Measurements from ENCODE around the gene SCCPDH.
"Not testable (repeated sequence)": the region's sequence is repeated elsewhere in the genome, so short reads cannot be mapped to it uniquely, and the experiment has no call there.

SCCPDH gene

DNA sequence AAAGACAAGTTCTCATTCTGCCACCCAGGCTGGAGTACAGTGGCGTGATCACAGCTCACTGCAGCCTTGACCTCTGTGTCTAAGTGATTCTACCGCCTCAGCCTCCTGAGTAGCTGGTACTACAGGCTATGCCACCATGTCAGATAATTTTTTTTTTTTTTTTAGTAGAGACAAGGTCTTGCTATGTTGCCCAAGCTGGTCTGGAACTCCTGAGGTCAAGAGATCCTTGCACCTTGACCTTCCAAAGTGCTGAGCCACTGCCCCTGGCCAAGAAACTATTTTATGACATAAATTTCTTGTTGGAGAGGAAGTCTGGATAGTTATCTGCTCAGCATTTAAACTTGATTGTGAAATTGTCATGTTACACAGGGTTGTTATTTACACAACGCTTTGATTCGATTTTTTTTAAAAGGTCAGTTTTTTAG is 2.1 kb downstream of the SCCPDH start:
- H3K4me3 ChIP-seq (ENCODE audit: low read length), result no peak overlapping the region
- TF ChIP-seq, protein P1, sequence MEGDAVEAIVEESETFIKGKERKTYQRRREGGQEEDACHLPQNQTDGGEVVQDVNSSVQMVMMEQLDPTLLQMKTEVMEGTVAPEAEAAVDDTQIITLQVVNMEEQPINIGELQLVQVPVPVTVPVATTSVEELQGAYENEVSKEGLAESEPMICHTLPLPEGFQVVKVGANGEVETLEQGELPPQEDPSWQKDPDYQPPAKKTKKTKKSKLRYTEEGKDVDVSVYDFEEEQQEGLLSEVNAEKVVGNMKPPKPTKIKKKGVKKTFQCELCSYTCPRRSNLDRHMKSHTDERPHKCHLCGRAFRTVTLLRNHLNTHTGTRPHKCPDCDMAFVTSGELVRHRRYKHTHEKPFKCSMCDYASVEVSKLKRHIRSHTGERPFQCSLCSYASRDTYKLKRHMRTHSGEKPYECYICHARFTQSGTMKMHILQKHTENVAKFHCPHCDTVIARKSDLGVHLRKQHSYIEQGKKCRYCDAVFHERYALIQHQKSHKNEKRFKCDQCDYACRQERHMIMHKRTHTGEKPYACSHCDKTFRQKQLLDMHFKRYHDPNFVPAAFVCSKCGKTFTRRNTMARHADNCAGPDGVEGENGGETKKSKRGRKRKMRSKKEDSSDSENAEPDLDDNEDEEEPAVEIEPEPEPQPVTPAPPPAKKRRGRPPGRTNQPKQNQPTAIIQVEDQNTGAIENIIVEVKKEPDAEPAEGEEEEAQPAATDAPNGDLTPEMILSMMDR (conservative IDR thresholded peaks at IDR 0.05; ENCODE audit: low read depth, low read length), result no peak
- DNase-seq (ENCODE audit: low read depth), result no peak

DNA sequence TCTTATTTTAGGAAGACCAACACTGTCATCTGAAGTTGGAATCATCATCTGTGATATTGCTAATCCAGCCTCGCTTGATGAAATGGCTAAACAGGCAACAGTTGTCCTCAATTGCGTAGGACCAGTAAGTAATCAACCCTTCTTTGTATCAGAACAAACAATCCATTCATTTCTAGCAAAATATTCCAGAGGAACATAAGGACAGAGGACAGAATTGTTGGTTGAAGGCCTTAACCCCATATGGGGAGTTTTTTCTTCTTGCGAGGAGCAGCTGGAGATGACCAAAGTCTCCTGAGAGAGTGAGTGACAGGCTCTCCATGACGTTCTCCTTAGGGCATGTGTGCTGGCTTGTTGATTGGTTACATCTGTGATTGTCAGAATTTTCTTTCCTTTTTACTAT is 2.7 kb downstream of the SCCPDH start:
- TF ChIP-seq, protein P1 (conservative IDR thresholded peaks at IDR 0.05; ENCODE audit: low read depth, low read length), result no peak
- H3K4me3 ChIP-seq (ENCODE audit: low read length), result no peak overlapping the region
- no peak for DNase-seq (ENCODE audit: low read depth)

DNA sequence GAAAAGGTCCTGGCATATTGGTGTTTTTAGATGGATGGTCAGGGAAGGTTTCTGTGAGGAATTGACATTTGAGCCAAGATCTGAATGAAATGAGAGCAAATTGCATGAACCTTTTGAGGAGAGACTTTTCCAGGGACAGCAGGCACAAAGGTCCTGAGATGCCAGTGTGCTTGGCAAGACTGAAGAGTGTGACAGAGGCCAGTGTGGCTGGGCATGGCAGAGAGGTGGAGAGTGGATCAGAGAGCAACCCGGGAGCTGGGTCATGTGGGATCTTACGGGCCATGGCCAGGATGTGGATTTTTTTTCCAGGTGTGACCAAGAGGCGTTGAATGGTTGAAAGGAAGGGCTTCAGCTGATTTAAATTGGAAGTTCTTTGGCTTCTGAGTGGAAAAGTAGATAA is 3.4 kb downstream of the SCCPDH start:
- TF ChIP-seq, protein P1 (conservative IDR thresholded peaks at IDR 0.05; ENCODE audit: low read depth, low read length), result no peak
- no peak for DNase-seq (ENCODE audit: low read depth)
- no peak overlapping the region for H3K4me3 ChIP-seq (ENCODE audit: low read length)

DNA sequence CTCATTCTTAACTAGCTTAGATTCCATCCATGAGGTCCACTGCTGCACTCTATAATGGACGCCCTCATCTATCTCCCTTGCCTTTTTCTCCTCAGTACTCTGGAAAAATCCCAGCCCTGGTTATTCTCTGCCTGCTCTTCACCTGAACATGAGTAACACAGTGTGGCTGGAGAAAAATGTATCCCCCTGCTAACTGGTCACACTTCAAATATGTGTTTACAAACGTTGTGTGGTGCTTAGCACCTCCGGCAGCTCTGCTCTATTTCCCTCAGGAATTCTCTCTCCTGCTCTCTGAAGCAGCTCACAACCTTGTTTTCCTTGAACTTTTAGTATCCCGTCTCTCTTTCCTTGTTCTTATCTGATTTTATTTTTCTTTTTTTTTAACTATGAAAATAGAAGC is 4.1 kb downstream of the SCCPDH start:
- no peak overlapping the region for H3K4me3 ChIP-seq (ENCODE audit: low read length)
- TF ChIP-seq, protein P1 (conservative IDR thresholded peaks at IDR 0.05; ENCODE audit: low read depth, low read length), result no peak
- DNase-seq (ENCODE audit: low read depth), result no peak

DNA sequence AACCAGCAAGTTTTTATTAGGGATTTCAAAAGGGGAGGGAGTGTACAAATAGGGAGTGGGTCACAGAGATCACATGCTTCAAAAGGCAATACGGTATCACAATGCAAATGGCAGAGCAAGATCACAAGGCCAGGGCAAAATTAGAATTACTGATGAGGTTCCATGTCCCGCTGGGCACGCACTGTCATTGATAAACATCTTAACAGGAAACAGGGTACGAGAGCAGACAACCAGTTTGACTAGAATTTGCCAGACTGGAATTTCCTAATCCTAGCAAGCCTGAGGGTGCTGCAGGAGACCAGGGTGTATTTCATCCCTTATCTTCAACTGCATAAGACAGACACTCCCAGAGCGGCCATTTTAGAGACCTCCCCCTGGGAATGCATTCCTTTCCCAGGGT is 4.8 kb downstream of the SCCPDH start:
- not testable (repeated sequence) for DNase-seq (ENCODE audit: low read depth); H3K4me3 ChIP-seq (ENCODE audit: low read length)

DNA sequence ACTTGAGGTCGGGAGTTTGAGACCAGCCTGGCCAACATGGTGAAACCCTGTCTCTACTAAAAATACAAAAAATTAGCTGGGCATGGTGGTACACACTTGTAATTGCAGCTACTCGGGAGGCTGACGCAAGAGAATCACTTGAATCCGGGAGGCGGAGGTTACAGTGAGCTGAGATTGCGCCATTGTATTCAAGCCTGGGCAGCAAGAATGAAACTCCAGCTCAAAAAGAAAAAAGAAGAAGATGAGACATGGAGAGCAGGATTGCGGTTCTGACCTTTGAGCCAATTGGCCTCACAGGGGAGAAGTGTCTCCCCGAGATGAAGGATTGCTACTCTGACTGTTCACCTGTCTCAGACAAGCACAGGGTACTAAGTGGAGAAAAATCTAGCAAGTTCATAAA is 6.6 kb downstream of the SCCPDH start:
- TF ChIP-seq, protein P1 (conservative IDR thresholded peaks at IDR 0.05; ENCODE audit: low read depth, low read length), result no peak
- DNase-seq (ENCODE audit: low read depth), result no peak
- H3K4me3 ChIP-seq (ENCODE audit: low read length), result no peak overlapping the region

DNA sequence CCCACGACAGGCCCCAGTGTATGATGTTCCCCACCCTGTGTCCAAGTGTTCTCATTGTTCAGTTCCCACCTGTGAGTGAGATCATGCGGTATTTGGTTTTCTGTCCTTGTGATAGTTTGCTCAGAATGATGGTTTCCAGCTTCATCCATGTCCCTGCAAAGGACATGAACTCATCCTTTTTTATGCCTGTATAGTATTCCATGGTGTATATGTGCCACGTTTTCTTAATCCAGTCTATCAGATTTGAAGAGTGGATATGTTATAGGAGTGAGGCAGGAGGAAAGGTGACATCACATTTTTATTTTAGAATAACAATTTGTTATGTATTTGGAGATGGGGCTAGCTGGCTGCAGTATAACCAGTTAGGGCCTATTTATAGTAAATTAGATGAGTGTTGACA is 7.7 kb downstream of the SCCPDH start:
- not testable (repeated sequence) for H3K4me3 ChIP-seq (ENCODE audit: low read length); DNase-seq (ENCODE audit: low read depth)

DNA sequence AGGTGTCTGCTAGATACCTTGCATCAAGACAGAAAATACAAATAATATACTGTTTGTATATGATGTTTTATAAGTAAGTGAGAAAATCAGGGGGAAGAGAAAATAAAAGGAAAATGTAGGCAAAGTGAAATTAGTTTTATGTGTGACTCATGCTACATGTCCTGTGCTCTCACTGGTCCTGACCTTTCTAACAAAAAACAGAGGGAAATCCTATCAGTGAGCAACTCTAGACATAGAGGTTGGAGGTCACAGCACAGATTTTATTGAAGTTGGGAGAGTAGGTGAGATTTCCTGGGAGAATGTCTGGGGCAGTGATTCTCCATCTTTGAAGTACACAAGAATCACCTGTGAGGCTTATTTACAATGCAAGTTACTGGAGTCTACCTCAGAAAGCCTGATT is 9.5 kb downstream of the SCCPDH start:
- TF ChIP-seq, protein P1 (conservative IDR thresholded peaks at IDR 0.05; ENCODE audit: low read depth, low read length), result no peak
- no peak for DNase-seq (ENCODE audit: low read depth)
- H3K4me3 ChIP-seq (ENCODE audit: low read length), result no peak overlapping the region

All from retinal pigment epithelial cell (primary cell).